Esophagus squamous epithelium (tissue), 5 donors: ENCODE measurements around the gene VSTM4. TPM values are rescaled to one million over a fixed set of nuclear protein-coding genes. Genes with fewer than 3 reads are reported as not detected.

Source experiments
- DNase-seq: peaks from one replicate; lab custom pipeline; 2025; lab: John Stamatoyannopoulos, UW
- H3K27ac ChIP-seq, 4 donors: fragments of 200-600 bp; sonication (generic); one replicate each; pipeline ENCODE4 v1.5.1; 2016 to 2019; ENCODE audit warnings: mild to moderate bottlenecking in 1 of 4
- H3K27me3 ChIP-seq, 4 donors: fragments of 200-600 bp; sonication (generic); 1 replicate in 3 of 4; 2 replicates in 1 of 4; pipeline versions ENCODE4 v1.5.1 to v1.6.0; 2017 to 2021; ENCODE audit warnings: antibody characterized with exemption in 1 of 4
- H3K36me3 ChIP-seq, 3 donors: fragments of 200-600 bp; sonication (generic); one replicate each; pipeline ENCODE4 v1.5.1; 2016 to 2019
- H3K4me1 ChIP-seq, 3 donors: fragments of 200-600 bp; sonication (generic); one replicate each; pipeline ENCODE4 v1.5.1; 2017 to 2019
- H3K4me3 ChIP-seq, 4 donors: fragments of 200-600 bp; sonication (generic); 1 replicate in 3 of 4; 2 replicates in 1 of 4; pipeline ENCODE4 v1.5.1; 2016 to 2019; ENCODE audit warnings: mild to moderate bottlenecking in 2 of 4, moderate library complexity in 1 of 4
- H3K9me3 ChIP-seq, 3 donors: fragments of 200-600 bp; sonication (generic); one replicate each; pipeline ENCODE4 v1.5.1; 2016 to 2019
- POLR2A ChIP-seq, 4 donors: fragments of 450-650 bp; IDR thresholded peaks; one replicate each; pipeline ENCODE4 v1.6.1; 2017; ENCODE audit warnings: antibody characterized with exemption in 4 of 4, mild to moderate bottlenecking in 4 of 4, moderate library complexity in 3 of 4
- WGBS, 2 donors: methylation state at CpG; one replicate each; pipeline ENCODE4 v1.1.5; 2018; 5-methylcytosine and 5-hydroxymethylcytosine counted together
- intact Hi-C: fragments of 100-400 bp; cut with DNase I; formaldehyde crosslinking; loops from one replicate; pipeline ENCODE4 v1.15.0; 2022
- total RNA-seq, 4 donors: library from RNA; depleted of rRNA; stranded (reverse); fragments of >200 nt; gene quantifications; one replicate each; pipeline ENCODE4 v1.1.0, GENCODE V29; 2016
- TF ChIP-seq, protein P1 (sequence below), 6 experiments: fragments of 450-650 bp in 4 of 6; fragments of 200-600 bp in 2 of 6; sonication (generic) in 2 of 6; IDR thresholded peaks; one replicate each; pipeline ENCODE4 v1.5.1; 2016 to 2019; ENCODE audit warnings: antibody characterized with exemption in 6 of 6, mild to moderate bottlenecking in 4 of 6, moderate library complexity in 4 of 6
- donor health status: DM: yes; HTN: yes; CAD: no.

VSTM4 gene
- total RNA-seq, 4 donors from 2014 or later = 0.80 to 6.9 (median 1.9) TPM

DNA sequence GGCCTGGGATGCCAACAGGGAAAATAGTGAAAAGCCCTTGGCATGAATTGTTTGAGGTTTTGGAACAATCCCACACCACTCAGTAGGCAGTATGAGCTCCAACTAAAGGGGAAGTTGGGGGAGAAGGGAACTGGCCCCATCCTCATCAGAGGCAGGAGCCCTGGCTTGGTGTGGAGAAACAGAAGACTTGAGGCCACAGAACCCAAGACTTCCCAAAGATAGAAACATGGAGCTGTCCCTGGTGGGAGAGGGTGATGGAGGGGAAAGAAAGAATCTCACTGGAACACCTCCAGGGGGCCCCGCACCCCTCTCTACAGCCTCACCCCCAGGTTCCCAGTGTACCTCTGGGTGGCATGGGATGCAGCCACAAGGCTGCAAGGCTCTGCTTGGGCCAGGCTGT is 85.7 kb downstream of the VSTM4 start:
- H3K36me3 ChIP-seq = peaks cover 0 to 7% (median 0%) of the 10 kb centered on the region in 3 donors
- no peak overlapping the region for H3K27ac ChIP-seq
- H3K4me1 ChIP-seq = peaks cover 0 to under 1% (median 0%) of the 10 kb centered on the region in 3 donors
- H3K4me3 ChIP-seq = no peak overlapping the region
- H3K27me3 ChIP-seq = no peaks in the 10 kb centered on the region
- no peak for TF ChIP-seq POLR2A (IDR thresholded peaks at IDR 0.05)
- TF ChIP-seq, protein P1, sequence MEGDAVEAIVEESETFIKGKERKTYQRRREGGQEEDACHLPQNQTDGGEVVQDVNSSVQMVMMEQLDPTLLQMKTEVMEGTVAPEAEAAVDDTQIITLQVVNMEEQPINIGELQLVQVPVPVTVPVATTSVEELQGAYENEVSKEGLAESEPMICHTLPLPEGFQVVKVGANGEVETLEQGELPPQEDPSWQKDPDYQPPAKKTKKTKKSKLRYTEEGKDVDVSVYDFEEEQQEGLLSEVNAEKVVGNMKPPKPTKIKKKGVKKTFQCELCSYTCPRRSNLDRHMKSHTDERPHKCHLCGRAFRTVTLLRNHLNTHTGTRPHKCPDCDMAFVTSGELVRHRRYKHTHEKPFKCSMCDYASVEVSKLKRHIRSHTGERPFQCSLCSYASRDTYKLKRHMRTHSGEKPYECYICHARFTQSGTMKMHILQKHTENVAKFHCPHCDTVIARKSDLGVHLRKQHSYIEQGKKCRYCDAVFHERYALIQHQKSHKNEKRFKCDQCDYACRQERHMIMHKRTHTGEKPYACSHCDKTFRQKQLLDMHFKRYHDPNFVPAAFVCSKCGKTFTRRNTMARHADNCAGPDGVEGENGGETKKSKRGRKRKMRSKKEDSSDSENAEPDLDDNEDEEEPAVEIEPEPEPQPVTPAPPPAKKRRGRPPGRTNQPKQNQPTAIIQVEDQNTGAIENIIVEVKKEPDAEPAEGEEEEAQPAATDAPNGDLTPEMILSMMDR (IDR thresholded peaks at IDR 0.05) = no peak
- intact Hi-C loops = no loop called here
- H3K9me3 ChIP-seq = no peaks in the 10 kb centered on the region
- WGBS, 2 donors = 100% methylated on average over 1 of the region's 1 CpG; no CpG with 5 or more reads in 1 of the 2 donors
- DNase-seq = no peak

DNA sequence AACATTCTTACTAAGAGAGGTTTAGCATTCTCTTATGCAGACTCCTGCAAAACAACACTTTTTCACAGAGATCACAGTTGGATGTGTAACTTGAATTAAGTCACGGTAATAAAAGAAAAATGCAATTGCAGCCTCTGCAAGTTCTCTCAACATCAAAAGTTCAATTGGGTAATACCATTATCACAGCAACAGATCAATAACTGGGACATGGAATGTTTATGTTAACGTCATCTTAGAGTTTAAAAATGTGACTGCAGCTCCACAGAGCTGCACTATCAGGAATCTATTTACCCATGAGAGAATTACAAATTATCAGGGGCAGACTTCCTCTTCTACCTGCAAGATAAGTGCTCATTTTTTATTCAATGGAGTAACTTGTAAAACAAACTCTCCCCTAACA is 86.7 kb downstream of the VSTM4 start:
- no peak for DNase-seq
- intact Hi-C loops = no loop called here
- H3K9me3 ChIP-seq = no peaks in the 10 kb centered on the region
- no peaks in the 10 kb centered on the region for H3K27me3 ChIP-seq
- peaks cover 0 to 7% (median 0%) of the 10 kb centered on the region in 3 donors for H3K36me3 ChIP-seq
- WGBS, 2 donors = 77 to 79% methylated on average over 2 of the region's 2 CpGs
- no peak overlapping the region for H3K27ac ChIP-seq
- no peak for TF ChIP-seq POLR2A (IDR thresholded peaks at IDR 0.05)
- no peak overlapping the region for H3K4me3 ChIP-seq
- H3K4me1 ChIP-seq = peaks cover 0 to 10% (median 2%) of the 10 kb centered on the region in 3 donors

DNA sequence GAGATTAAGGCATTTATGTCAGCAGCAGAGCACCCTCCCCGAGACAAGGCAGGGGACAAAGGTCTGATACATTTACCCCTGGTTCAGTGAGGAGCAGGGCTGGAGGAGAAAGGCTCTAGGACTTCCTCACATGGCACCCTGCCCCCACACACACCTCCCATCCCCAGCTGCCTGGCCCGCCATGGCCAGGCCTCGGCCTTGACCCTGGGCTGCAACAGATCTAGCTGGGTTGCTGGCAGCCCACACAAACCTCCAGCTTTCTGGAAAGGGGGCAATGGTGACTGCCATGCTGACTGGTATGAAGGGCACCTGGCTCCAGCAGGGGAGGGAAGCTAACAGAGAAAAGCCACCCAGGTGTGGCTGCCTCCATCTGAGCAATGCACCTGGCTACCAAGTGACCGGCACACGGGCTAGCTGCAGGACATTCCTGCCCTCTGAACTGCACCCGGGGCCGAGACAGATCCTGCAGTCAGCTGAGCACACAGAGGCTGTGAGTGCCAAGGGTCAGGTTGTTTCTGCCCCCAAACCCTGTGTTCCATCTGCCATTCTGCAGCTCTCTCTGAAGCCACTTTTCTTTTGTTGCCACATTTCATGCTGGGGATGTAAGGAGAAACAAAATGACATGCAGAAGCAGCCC is 89.9 kb downstream of the VSTM4 start:
- no peak for DNase-seq

DNA sequence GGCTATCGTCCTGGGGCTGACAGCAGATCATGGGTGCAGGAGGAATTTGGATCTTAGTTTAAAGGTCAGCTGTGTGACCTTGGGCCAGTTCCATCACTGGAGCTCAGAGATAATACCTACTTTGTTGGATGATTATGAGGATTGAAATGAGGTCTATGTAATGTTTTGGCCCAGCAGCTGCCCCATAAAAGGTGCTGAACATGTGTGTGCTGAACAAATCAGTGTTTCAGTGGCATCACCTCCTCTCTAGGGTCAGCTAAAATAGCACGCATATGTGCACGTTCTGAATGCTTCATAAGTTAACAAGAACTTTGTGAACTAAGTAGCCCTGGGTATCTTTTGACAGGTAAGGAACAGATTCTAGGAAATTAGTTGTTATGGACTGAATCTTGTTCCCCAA is 90.8 kb downstream of the VSTM4 start:
- peaks cover 0 to 17% (median 4%) of the 10 kb centered on the region in 3 donors for H3K4me1 ChIP-seq
- intact Hi-C loops = no loop called here
- DNase-seq = no peak
- H3K27me3 ChIP-seq = no peaks in the 10 kb centered on the region
- H3K36me3 ChIP-seq = no peaks in the 10 kb centered on the region
- H3K27ac ChIP-seq = peak overlapping the region in 3 of 4 donors; percentile 29 to 75 (median 67)
- no peak for TF ChIP-seq POLR2A (IDR thresholded peaks at IDR 0.05)
- TF ChIP-seq, protein P1 (IDR thresholded peaks at IDR 0.05) = no peak
- no peak overlapping the region for H3K4me3 ChIP-seq
- 82 to 84% methylated on average over 3 of the region's 3 CpGs for WGBS, 2 donors
- H3K9me3 ChIP-seq = no peaks in the 10 kb centered on the region

More for the DNA sequence above, 89.9 kb downstream of the VSTM4 start:
- H3K4me1 ChIP-seq = peaks cover 0 to 17% (median 4%) of the 10 kb centered on the region in 3 donors
- no peaks in the 10 kb centered on the region for H3K36me3 ChIP-seq
- 56 to 85% methylated on average over 1 to 2 of the region's 7 CpGs for WGBS, 2 donors
- H3K4me3 ChIP-seq = no peak overlapping the region
- H3K9me3 ChIP-seq = no peaks in the 10 kb centered on the region
- no peak for TF ChIP-seq POLR2A (IDR thresholded peaks at IDR 0.05)
- H3K27me3 ChIP-seq = no peaks in the 10 kb centered on the region
- intact Hi-C loops = no loop called here
- H3K27ac ChIP-seq = no peak overlapping the region

DNA sequence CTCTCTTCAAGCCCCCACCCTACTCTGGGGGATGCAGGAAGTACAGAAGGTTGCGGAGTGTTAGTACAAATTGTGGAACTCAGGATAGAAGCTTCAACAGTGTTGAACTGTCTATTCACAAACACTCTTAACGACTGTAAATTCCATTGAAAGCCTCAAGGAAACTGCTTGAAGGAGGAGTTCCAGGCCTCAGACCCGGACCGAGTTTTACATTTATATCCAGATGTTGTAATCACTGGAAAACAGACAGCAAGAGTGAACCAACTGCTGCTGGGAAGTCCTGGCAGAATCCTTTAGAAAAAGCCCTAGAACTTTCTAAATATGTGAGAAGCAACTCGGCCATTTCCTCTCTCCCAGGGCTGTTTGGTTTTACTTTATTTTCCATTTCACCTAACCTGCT is 91.6 kb downstream of the VSTM4 start:
- WGBS, 2 donors = 32 to 45% methylated on average over 5 of the region's 5 CpGs
- Histone ChIP-seq H3K27me3 (no peaks in the 10 kb centered on the region), H3K9me3 (no peaks in the 10 kb centered on the region), H3K4me3 (no peak overlapping the region), H3K27ac (peak overlapping the region in 3 of 4 donors; percentile 29 to 75 (median 67)), H3K4me1 (peaks cover 0 to 17% (median 4%) of the 10 kb centered on the region in 3 donors), H3K36me3 (peaks cover 0 to 4% (median 0%) of the 10 kb centered on the region in 3 donors)
- intact Hi-C loops = no loop called here
- DNase-seq = no peak
- TF ChIP-seq POLR2A (IDR thresholded peaks at IDR 0.05) = no peak
- TF ChIP-seq, protein P1 (IDR thresholded peaks at IDR 0.05) = no peak

DNA sequence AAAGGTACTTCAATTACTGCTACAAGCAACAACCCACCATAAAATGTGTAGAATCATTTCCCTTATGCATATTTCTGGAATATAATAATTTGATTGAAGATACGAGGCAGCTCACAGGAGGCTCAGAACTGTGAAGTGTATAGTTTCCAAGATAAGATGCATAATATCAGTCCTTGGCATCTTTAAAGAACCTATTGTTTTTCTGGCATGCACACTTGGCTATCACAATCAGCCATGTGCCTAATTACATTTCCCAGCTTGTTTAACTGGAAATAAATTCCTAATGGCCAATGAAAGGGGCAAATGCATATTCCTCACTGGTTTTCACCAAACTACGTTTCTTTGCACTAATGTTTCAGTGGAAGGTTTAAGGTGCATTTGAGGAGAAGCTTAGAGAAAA is 92.3 kb downstream of the VSTM4 start:
- 45 to 51% methylated on average over 2 of the region's 2 CpGs for WGBS, 2 donors
- no peaks in the 10 kb centered on the region for H3K27me3 ChIP-seq
- peaks cover 0 to 9% (median 0%) of the 10 kb centered on the region in 3 donors for H3K36me3 ChIP-seq
- peaks cover 0 to 17% (median 4%) of the 10 kb centered on the region in 3 donors for H3K4me1 ChIP-seq
- TF ChIP-seq, protein P1 (IDR thresholded peaks at IDR 0.05) = no peak
- no peak for TF ChIP-seq POLR2A (IDR thresholded peaks at IDR 0.05)
- intact Hi-C loops = no loop called here
- H3K9me3 ChIP-seq = no peaks in the 10 kb centered on the region
- H3K4me3 ChIP-seq = no peak overlapping the region
- no peak for DNase-seq
- no peak overlapping the region for H3K27ac ChIP-seq
